PC-9 (cell line): ENCODE data around the gene ARFRP1. TPM values are rescaled to one million over a fixed set of nuclear protein-coding genes. Genes with fewer than 3 reads are reported as not detected.

Source experiments
- BruUV-seq: library from RNA; stranded (reverse); fragments of 400-500 nt; replicated peaks from 2 replicates; lab custom pipeline; 2021; lab: Mats Ljungman, UMichigan
- CTCF ChIA-PET: fragments of 300-600 bp; sonication (Branson Sonifier 250); formaldehyde crosslinking; loops from one replicate; lab custom pipeline; 2022; ENCODE audit warnings: antibody characterized with exemption; lab: Charles Lee
- POLR2A ChIA-PET: fragments of 300-600 bp; sonication (Branson Sonifier 250); formaldehyde crosslinking; loops from one replicate; lab custom pipeline; 2022; ENCODE audit warnings: antibody characterized with exemption; ENCODE audit not compliant: unreplicated experiment; lab: Charles Lee
- DNase-seq, 2 experiments: peaks; one replicate each; pipeline versions ENCODE4 v3.0.0 to v3.0.0-alpha.2; 2015 to 2022; ENCODE audit warnings: mixed read lengths in 1 of 2
- H2AFZ ChIP-seq: fragments of 200-600 bp; sonication (generic); 2 replicates; pipeline ENCODE4 v1.8.1; 2017; ENCODE audit warnings: antibody characterized with exemption
- H3F3A ChIP-seq: fragments of 200-600 bp; sonication (generic); 2 replicates; pipeline ENCODE4 v1.8.1; 2017; ENCODE audit warnings: antibody characterized with exemption, mild to moderate bottlenecking, low read depth; ENCODE audit not compliant: insufficient read depth
- H3K27ac ChIP-seq: fragments of 200-600 bp; sonication (generic); 2 replicates; pipeline ENCODE4 v1.6.1; 2016; ENCODE audit warnings: mixed run types
- H3K27me3 ChIP-seq: fragments of 200-600 bp; sonication (generic); 2 replicates; pipeline ENCODE4 v1.6.1; 2016; ENCODE audit warnings: low read depth, mixed run types; ENCODE audit not compliant: insufficient read depth
- H3K36me3 ChIP-seq: fragments of 200-600 bp; sonication (generic); 2 replicates; pipeline ENCODE4 v1.6.1; 2016; ENCODE audit warnings: low read depth, mixed run types
- H3K4me1 ChIP-seq: fragments of 200-600 bp; sonication (generic); replicated peaks from 2 replicates; pipeline ENCODE4 v1.6.1; 2016; ENCODE audit warnings: mixed run types; ENCODE audit not compliant: insufficient read depth
- H3K4me2 ChIP-seq: fragments of 200-600 bp; sonication (generic); 2 replicates; pipeline ENCODE4 v1.6.1; 2017; ENCODE audit warnings: mixed run types
- H3K4me3 ChIP-seq: fragments of 200-600 bp; sonication (generic); 2 replicates; pipeline ENCODE4 v1.6.1; 2016; ENCODE audit warnings: mixed run types
- H3K79me2 ChIP-seq: fragments of 200-600 bp; sonication (generic); 2 replicates; pipeline ENCODE4 v1.6.1; 2017; ENCODE audit warnings: low read depth, mixed run types
- H3K9me2 ChIP-seq: fragments of 200-600 bp; sonication (generic); 2 replicates; pipeline ENCODE4 v1.8.1; 2017; ENCODE audit warnings: mild to moderate bottlenecking; ENCODE audit not compliant: insufficient read depth
- H3K9me3 ChIP-seq: fragments of 200-600 bp; sonication (generic); 2 replicates; pipeline ENCODE4 v1.8.1; 2016; ENCODE audit warnings: low read depth; ENCODE audit not compliant: insufficient read depth
- H4K20me1 ChIP-seq: fragments of 200-600 bp; sonication (generic); 2 replicates; pipeline ENCODE4 v1.8.1; 2017; ENCODE audit not compliant: insufficient read depth
- EZH2 ChIP-seq: fragments of 200-600 bp; sonication (generic); IDR thresholded peaks from 2 replicates; pipeline ENCODE4 v1.8.0; 2017; ENCODE audit warnings: antibody characterized with exemption, low read depth
- intact Hi-C: fragments of 100-400 bp; cut with micrococcal nuclease; formaldehyde crosslinking; loops from one replicate; pipeline ENCODE4 v1.10.0; 2022; ENCODE audit not compliant: unreplicated experiment
- total RNA-seq: library from RNA; stranded (reverse); gene quantifications from 2 replicates; pipeline ENCODE4 v1.2.3, GENCODE V29; 2021
- TF ChIP-seq, protein P1 (sequence below): fragments of 200-600 bp; sonication (generic); conservative IDR thresholded peaks from 2 replicates; pipeline ENCODE4 v1.6.1; 2017; ENCODE audit warnings: mixed run types, antibody characterized with exemption, mild to moderate bottlenecking, moderate library complexity

Gene ARFRP1
- total RNA-seq, 1 experiment from 2014 or later = 59.1 TPM

DNA sequence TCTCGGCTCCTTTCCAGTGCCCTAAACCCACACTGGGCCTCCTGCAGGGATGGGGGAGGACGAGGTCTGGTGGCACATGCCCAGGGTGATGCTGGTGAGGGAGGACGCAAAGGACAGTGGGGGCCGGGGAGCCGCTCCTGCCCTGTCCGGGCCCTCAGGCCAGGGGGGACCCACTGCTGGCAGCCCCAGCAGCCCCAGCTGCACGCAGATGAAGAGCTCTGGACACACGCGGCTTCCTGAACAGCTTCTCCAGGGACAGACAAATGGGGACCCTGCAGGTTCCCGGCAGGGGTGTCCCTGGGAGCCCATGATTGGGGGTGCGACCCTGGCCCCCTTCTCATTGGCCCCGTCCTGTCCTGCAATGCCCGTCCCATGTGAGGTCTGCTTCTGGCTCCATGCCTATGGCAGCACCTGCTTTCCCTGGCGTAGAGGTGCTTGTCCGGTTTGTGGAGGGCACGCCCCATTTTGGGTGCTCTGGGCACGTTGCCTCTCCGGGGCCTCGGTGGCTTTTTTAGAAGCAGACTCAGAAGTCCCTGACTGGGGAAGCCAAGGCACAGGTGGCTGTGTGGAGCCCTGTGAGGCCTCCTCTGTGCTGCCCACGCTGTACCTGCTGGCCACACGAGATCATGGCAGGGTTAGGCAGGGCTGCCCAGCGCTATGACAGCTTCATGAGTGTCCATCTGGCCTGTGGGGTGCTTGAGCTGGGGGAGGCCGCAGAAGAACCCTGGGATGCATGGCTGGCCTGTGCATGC is 26.7 kb downstream of the ARFRP1 start:
- peaks cover 43% of the 10 kb centered on the region for H3K4me1 ChIP-seq
- POLR2A ChIA-PET = no interaction called here
- no peaks in the 10 kb centered on the region for H4K20me1 ChIP-seq
- peaks cover 9% of the 10 kb centered on the region; the same call in 1 of the 2 replicates for H3K79me2 ChIP-seq
- H3K4me2 ChIP-seq = no peak overlapping the region
- H2AFZ ChIP-seq = no peak overlapping the region
- no TSS peak for BruUV-seq
- no peak for DNase-seq
- peak overlapping the region; percentile 82 for H3K27ac ChIP-seq
- peaks cover 37% of the 10 kb centered on the region for H3F3A ChIP-seq
- H3K27me3 ChIP-seq = no peaks in the 10 kb centered on the region
- H3K4me3 ChIP-seq = no peak overlapping the region
- TF ChIP-seq, protein P1, sequence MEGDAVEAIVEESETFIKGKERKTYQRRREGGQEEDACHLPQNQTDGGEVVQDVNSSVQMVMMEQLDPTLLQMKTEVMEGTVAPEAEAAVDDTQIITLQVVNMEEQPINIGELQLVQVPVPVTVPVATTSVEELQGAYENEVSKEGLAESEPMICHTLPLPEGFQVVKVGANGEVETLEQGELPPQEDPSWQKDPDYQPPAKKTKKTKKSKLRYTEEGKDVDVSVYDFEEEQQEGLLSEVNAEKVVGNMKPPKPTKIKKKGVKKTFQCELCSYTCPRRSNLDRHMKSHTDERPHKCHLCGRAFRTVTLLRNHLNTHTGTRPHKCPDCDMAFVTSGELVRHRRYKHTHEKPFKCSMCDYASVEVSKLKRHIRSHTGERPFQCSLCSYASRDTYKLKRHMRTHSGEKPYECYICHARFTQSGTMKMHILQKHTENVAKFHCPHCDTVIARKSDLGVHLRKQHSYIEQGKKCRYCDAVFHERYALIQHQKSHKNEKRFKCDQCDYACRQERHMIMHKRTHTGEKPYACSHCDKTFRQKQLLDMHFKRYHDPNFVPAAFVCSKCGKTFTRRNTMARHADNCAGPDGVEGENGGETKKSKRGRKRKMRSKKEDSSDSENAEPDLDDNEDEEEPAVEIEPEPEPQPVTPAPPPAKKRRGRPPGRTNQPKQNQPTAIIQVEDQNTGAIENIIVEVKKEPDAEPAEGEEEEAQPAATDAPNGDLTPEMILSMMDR = no peak
- TF ChIP-seq EZH2 = no peak
- CTCF ChIA-PET = no interaction called here
- intact Hi-C loops = loop anchor here (10.0 kb wide), 1 partner anchor 96 kb away; no protein-coding TSS in a partner anchor
- H3K36me3 ChIP-seq = 0 out of 2 replicates have a peak, but pooled peaks cover 8% of the 10 kb centered on the region
- no peaks in the 10 kb centered on the region for H3K9me3 ChIP-seq
- H3K9me2 ChIP-seq = no peaks in the 10 kb centered on the region

DNA sequence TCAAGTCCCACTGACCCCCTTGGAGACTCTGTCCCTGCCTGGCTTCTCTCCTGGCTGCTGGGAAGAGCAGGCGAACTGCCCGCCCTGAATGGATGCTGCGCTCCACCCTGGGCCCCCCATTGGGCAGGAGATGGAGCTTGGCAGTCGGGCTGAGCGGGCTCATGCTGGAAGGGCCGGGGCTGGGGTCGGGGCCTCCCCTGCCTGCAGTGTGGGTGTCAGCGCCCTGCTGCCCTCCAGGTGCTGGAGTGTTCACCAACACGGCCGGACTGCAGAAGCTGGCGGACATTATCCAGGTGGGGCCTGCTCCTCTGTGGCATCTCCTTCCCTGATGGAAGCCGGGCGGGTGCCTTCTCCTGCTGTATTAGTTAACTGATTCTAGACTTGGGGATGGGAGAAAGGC is 27.3 kb downstream of the ARFRP1 start:
- Histone ChIP-seq H3K79me2 (peaks cover 9% of the 10 kb centered on the region; the same call in 1 of the 2 replicates), H3K4me1 (peaks cover 41% of the 10 kb centered on the region), H3F3A (peaks cover 37% of the 10 kb centered on the region), H3K9me2 (no peaks in the 10 kb centered on the region), H3K4me2 (no peak overlapping the region), H2AFZ (no peak overlapping the region), H3K36me3 (0 out of 2 replicates have a peak, but pooled peaks cover 14% of the 10 kb centered on the region), H3K27me3 (no peaks in the 10 kb centered on the region), H4K20me1 (no peaks in the 10 kb centered on the region), H3K9me3 (no peaks in the 10 kb centered on the region), H3K27ac (0 out of 2 replicates have a peak overlapping the region, but pooled peaks have one; percentile 82), H3K4me3 (no peak overlapping the region)
- CTCF ChIA-PET = no interaction called here
- DNase-seq = no peak
- no TSS peak for BruUV-seq
- no peak for TF ChIP-seq EZH2
- TF ChIP-seq, protein P1 = no peak
- POLR2A ChIA-PET = no interaction called here
- intact Hi-C loops = loop anchor here (10.0 kb wide), 1 partner anchor 96 kb away; no protein-coding TSS in a partner anchor

DNA sequence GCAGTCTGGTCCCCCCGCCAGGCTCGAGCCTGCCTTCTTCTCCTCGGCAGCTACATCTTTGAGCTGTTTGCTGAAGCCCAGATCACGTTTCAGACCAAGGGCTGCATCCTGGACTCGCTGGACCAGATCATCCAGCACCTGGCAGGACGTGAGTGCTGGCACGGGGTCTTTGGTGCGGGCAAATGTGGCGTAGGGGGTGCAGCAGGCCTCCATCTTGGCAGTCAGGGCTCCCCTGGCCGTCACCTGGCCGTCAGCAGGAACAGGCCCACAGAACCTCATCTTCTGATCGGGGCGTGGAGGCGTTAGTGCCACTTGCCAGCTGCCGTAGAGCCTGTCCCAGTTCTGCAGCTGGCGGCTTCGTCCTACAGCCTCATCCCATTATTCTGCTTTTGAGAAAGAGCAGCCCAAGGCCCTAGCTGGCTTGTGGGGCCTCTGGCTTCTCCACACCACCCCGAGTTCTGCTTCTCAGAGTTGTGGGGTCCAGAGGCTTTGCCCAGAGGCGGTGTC is 27.9 kb downstream of the ARFRP1 start:
- Histone ChIP-seq H3F3A (peaks cover 37% of the 10 kb centered on the region), H3K9me2 (no peaks in the 10 kb centered on the region), H3K27me3 (no peaks in the 10 kb centered on the region), H4K20me1 (no peaks in the 10 kb centered on the region), H3K4me2 (no peak overlapping the region), H2AFZ (no peak overlapping the region), H3K36me3 (peaks cover 17% of the 10 kb centered on the region; the same call in 1 of the 2 replicates), H3K79me2 (peaks cover 9% of the 10 kb centered on the region; the same call in 1 of the 2 replicates), H3K4me1 (peaks cover 41% of the 10 kb centered on the region), H3K27ac (no peak overlapping the region), H3K4me3 (no peak overlapping the region), H3K9me3 (no peaks in the 10 kb centered on the region)
- CTCF ChIA-PET = no interaction called here
- no peak for DNase-seq
- TF ChIP-seq, protein P1 = no peak
- TF ChIP-seq EZH2 = no peak
- intact Hi-C loops = loop anchor here (10.0 kb wide), 1 partner anchor 95 kb away; no protein-coding TSS in a partner anchor
- POLR2A ChIA-PET = no interaction called here
- BruUV-seq = no TSS peak
